ENCODE results near the gene AIPL1.

Gene AIPL1

DNA sequence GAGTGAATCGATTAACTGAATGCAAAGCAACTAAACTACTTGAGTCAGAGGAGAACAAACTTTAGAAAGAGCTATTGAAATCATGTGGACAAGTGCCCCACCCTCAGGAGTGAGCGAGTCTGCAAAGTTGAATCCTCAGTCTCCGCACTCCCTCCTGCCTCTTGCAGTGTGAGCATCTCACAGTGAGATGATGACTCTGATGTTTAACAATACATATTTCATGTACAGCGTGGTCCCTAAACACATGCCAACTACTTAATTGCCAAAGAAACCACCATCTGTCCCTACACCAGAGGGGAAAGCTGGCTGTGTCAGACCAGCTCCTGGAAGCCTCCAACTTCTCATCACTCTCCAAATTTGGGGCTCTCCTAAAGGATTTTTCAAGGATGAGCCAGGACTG, 40.5 kb upstream of the AIPL1 start:
- no peaks in the 10 kb centered on the region for H3K27me3 ChIP-seq (ENCODE audit: insufficient read depth, low read length, poor library complexity, severe bottlenecking)
- no peaks in the 10 kb centered on the region for H3K9me3 ChIP-seq (ENCODE audit: insufficient read depth, low read depth, low read length)
- H3K9me2 ChIP-seq (replicated peaks; ENCODE audit: low read depth, low read length), result no peaks in the 10 kb centered on the region
- no peaks in the 10 kb centered on the region for H3K4me1 ChIP-seq (ENCODE audit: insufficient read depth, low read length, poor library complexity, severe bottlenecking)
- H3F3A ChIP-seq (ENCODE audit: low read depth), result no peaks in the 10 kb centered on the region
- no peak overlapping the region for H3K9ac ChIP-seq (ENCODE audit: low read depth, low read length, poor library complexity, severe bottlenecking)
- no peak overlapping the region for H2AFZ ChIP-seq (ENCODE audit: low read length)
- H4K20me1 ChIP-seq (ENCODE audit: insufficient read depth, low read length, poor library complexity, severe bottlenecking), result no peaks in the 10 kb centered on the region
- no peak overlapping the region for H3K4me3 ChIP-seq (ENCODE audit: low read length, poor library complexity, severe bottlenecking)
- H3K36me3 ChIP-seq (ENCODE audit: insufficient read depth, low read length), result no peaks in the 10 kb centered on the region
- TF ChIP-seq, protein P1, sequence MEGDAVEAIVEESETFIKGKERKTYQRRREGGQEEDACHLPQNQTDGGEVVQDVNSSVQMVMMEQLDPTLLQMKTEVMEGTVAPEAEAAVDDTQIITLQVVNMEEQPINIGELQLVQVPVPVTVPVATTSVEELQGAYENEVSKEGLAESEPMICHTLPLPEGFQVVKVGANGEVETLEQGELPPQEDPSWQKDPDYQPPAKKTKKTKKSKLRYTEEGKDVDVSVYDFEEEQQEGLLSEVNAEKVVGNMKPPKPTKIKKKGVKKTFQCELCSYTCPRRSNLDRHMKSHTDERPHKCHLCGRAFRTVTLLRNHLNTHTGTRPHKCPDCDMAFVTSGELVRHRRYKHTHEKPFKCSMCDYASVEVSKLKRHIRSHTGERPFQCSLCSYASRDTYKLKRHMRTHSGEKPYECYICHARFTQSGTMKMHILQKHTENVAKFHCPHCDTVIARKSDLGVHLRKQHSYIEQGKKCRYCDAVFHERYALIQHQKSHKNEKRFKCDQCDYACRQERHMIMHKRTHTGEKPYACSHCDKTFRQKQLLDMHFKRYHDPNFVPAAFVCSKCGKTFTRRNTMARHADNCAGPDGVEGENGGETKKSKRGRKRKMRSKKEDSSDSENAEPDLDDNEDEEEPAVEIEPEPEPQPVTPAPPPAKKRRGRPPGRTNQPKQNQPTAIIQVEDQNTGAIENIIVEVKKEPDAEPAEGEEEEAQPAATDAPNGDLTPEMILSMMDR (conservative IDR thresholded peaks at IDR 0.05; ENCODE audit: low read length), result no peak
- no peaks in the 10 kb centered on the region for H3K79me2 ChIP-seq (ENCODE audit: insufficient read depth, low read length)
- no peak overlapping the region for H3K4me2 ChIP-seq (ENCODE audit: low read depth, low read length, poor library complexity, severe bottlenecking)

DNA sequence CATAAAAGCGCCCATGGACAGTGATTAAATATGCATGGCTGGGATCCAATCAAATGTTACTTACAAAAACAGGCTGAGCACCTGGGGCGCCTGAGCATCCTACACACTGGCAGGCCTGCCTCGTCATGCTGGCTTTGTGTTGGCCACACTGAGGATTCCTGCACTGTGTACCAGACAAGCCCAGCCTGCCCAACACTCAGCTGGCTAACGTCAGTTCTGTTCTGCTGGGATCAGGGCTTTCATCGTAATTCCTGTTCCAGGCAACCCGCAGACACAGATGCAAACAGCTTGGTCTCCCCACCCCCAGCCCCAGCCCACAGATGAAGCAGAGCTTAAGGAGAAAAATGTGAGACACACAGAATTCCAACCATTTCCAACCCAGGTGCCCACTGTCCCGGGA, 40.0 kb upstream of the AIPL1 start:
- no peaks in the 10 kb centered on the region for H3K4me1 ChIP-seq (ENCODE audit: insufficient read depth, low read length, poor library complexity, severe bottlenecking)
- no peak overlapping the region for H3K9ac ChIP-seq (ENCODE audit: low read depth, low read length, poor library complexity, severe bottlenecking)
- no peaks in the 10 kb centered on the region for H3F3A ChIP-seq (ENCODE audit: low read depth)
- H2AFZ ChIP-seq (ENCODE audit: low read length), result no peak overlapping the region
- no peak overlapping the region for H3K4me3 ChIP-seq (ENCODE audit: low read length, poor library complexity, severe bottlenecking)
- no peaks in the 10 kb centered on the region for H4K20me1 ChIP-seq (ENCODE audit: insufficient read depth, low read length, poor library complexity, severe bottlenecking)
- no peak overlapping the region for H3K4me2 ChIP-seq (ENCODE audit: low read depth, low read length, poor library complexity, severe bottlenecking)
- H3K27me3 ChIP-seq (ENCODE audit: insufficient read depth, low read length, poor library complexity, severe bottlenecking), result no peaks in the 10 kb centered on the region
- no peaks in the 10 kb centered on the region for H3K79me2 ChIP-seq (ENCODE audit: insufficient read depth, low read length)
- no peaks in the 10 kb centered on the region for H3K36me3 ChIP-seq (ENCODE audit: insufficient read depth, low read length)
- H3K9me2 ChIP-seq (replicated peaks; ENCODE audit: low read depth, low read length), result no peaks in the 10 kb centered on the region
- no peaks in the 10 kb centered on the region for H3K9me3 ChIP-seq (ENCODE audit: insufficient read depth, low read depth, low read length)
- TF ChIP-seq EZH2phosphoT487 (IDR thresholded peaks at IDR 0.05; ENCODE audit: borderline replicate concordance), result no peak
- TF ChIP-seq, protein P1 (conservative IDR thresholded peaks at IDR 0.05; ENCODE audit: low read length), result no peak

DNA sequence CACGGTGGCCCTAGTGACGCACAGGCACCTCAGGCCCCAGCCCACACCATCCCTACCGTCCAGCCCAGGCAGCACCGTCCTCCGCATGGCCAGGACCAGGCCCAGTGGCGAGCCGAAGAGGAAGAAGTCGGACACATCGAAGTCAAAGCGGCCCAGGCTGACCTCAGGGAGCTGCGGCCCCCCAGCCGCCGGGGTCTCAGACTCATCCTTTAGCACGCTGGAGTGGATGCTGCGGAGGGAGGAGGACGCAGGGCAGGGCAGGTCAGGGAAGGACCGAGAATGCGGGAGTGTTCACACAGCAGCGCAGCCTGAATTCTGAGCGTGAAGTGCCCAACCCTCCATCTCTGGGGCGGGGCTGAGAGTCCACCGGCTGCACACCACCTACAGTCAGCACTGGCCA, 39.5 kb upstream of the AIPL1 start:
- TF ChIP-seq, protein P1 (conservative IDR thresholded peaks at IDR 0.05; ENCODE audit: low read length), result no peak
- TF ChIP-seq EZH2phosphoT487 (IDR thresholded peaks at IDR 0.05; ENCODE audit: borderline replicate concordance), result no peak
- Histone ChIP-seq H3F3A (ENCODE audit: low read depth) (no peaks in the 10 kb centered on the region), H3K9me3 (ENCODE audit: insufficient read depth, low read depth, low read length) (no peaks in the 10 kb centered on the region), H2AFZ (ENCODE audit: low read length) (no peak overlapping the region), H3K9me2 (replicated peaks; ENCODE audit: low read depth, low read length) (no peaks in the 10 kb centered on the region), H3K9ac (ENCODE audit: low read depth, low read length, poor library complexity, severe bottlenecking) (no peak overlapping the region), H4K20me1 (ENCODE audit: insufficient read depth, low read length, poor library complexity, severe bottlenecking) (no peaks in the 10 kb centered on the region), H3K4me3 (ENCODE audit: low read length, poor library complexity, severe bottlenecking) (no peak overlapping the region), H3K27me3 (ENCODE audit: insufficient read depth, low read length, poor library complexity, severe bottlenecking) (no peaks in the 10 kb centered on the region), H3K4me2 (ENCODE audit: low read depth, low read length, poor library complexity, severe bottlenecking) (no peak overlapping the region), H3K79me2 (ENCODE audit: insufficient read depth, low read length) (no peaks in the 10 kb centered on the region), H3K4me1 (ENCODE audit: insufficient read depth, low read length, poor library complexity, severe bottlenecking) (no peaks in the 10 kb centered on the region), H3K36me3 (ENCODE audit: insufficient read depth, low read length) (no peaks in the 10 kb centered on the region)
